Spleen (tissue), 11 donors: ENCODE results near the gene TRIM58. TPM values are rescaled to one million over a fixed set of nuclear protein-coding genes. Genes with fewer than 3 reads are reported as not detected.

Experiments
- DNase-seq: peaks from one replicate; pipeline ENCODE4 v3.0.0-alpha.2; 2020
- H3K27ac ChIP-seq, 8 donors: fragments of 200-600 bp; sonication (generic) in 7 of 8; 1 replicate in 4 of 8; 2 replicates in 4 of 8; pipeline versions ENCODE4 v1.5.0 to v1.8.0; 2016 to 2021; ENCODE audit warnings: inconsistent platforms in 4 of 8, mild to moderate bottlenecking in 4 of 8, moderate library complexity in 1 of 8
- H3K27me3 ChIP-seq, 7 donors: fragments of 200-600 bp; sonication (generic) in 6 of 7; replicated peaks in 1 of 7; 1 replicate in 4 of 7; 2 replicates in 3 of 7; pipeline versions ENCODE4 v1.5.0 to v1.8.0; 2016 to 2021; ENCODE audit warnings: inconsistent platforms in 3 of 7, mild to moderate bottlenecking in 1 of 7
- H3K36me3 ChIP-seq, 6 donors: fragments of 200-600 bp; sonication (generic) in 5 of 6; 1 replicate in 4 of 6; 2 replicates in 2 of 6; pipeline versions ENCODE4 v1.5.0 to v1.8.0; 2016 to 2021; ENCODE audit warnings: inconsistent platforms in 2 of 6
- H3K4me1 ChIP-seq, 6 donors: fragments of 200-600 bp; sonication (generic) in 5 of 6; 1 replicate in 3 of 6; 2 replicates in 3 of 6; pipeline versions ENCODE4 v1.5.0 to v1.8.0; 2016 to 2021; ENCODE audit warnings: inconsistent platforms in 3 of 6
- H3K4me3 ChIP-seq, 8 donors: fragments of 200-600 bp; sonication (generic) in 7 of 8; 1 replicate in 4 of 8; 2 replicates in 4 of 8; pipeline versions ENCODE4 v1.5.0 to v1.8.0; 2016 to 2021; ENCODE audit warnings: inconsistent platforms in 4 of 8, mild to moderate bottlenecking in 4 of 8, moderate library complexity in 2 of 8
- H3K9me3 ChIP-seq, 8 donors: fragments of 200-600 bp; sonication (generic) in 7 of 8; 1 replicate in 4 of 8; 2 replicates in 4 of 8; pipeline versions ENCODE4 v1.5.0 to v1.8.0; 2016 to 2021; ENCODE audit warnings: inconsistent platforms in 4 of 8
- POLR2A ChIP-seq, 3 donors: fragments of 450-650 bp; IDR thresholded peaks; one replicate each; pipeline ENCODE4 v1.5.1; 2017; ENCODE audit warnings: antibody characterized with exemption in 3 of 3, mild to moderate bottlenecking in 1 of 3
- POLR2AphosphoS5 ChIP-seq, 3 donors: sonication (generic); formaldehyde crosslinking; IDR thresholded peaks; one replicate each; pipeline ENCODE4 v1.5.1; 2017; ENCODE audit warnings: antibody characterized with exemption in 3 of 3
- WGBS, 5 donors: extraction: QIAGEN DNeasy Blood & Tissue Kit in 3 of 5; methylation state at CpG; one replicate each; pipeline versions ENCODE4 v1.1.5 to v1.1.7; 2013 to 2018; 5-methylcytosine and 5-hydroxymethylcytosine counted together
- intact Hi-C: fragments of 100-400 bp; cut with DNase I; formaldehyde crosslinking; loops from one replicate; pipeline ENCODE4 v1.15.0; 2023; ENCODE audit warnings: low total_unique reads
- polyA plus RNA-seq, 3 donors: library from polyadenylated mRNA; stranded (reverse); fragments of 200-250 nt; gene quantifications; one replicate each; pipeline ENCODE4 v1.2.1, GENCODE V29; 2013
- total RNA-seq, 7 donors: library from RNA; depleted of rRNA in 3 of 7; stranded (reverse); fragments of >200 nt in 3 of 7; fragmentation: NEBNext Ultra II Directional in 4 of 7; extraction: Animal tissue kit (Norgen Biotek cat#: 25700) in 4 of 7; gene quantifications; one replicate each; pipeline versions ENCODE4 v1.1.0 to v1.2.1, GENCODE V29; 2016 to 2021
- TF ChIP-seq, protein P1 (sequence below), 11 experiments: fragments of 200-600 bp in 7 of 11; fragments of 450-650 bp in 4 of 11; sonication (generic) in 4 of 11; IDR thresholded peaks in 8 of 11; conservative IDR thresholded peaks in 3 of 11; 1 replicate in 7 of 11; 2 replicates in 4 of 11; pipeline versions ENCODE4 v1.4.0 to v1.8.0; 2016 to 2021; ENCODE audit warnings: antibody characterized with exemption in 11 of 11, inconsistent platforms in 4 of 11, mild to moderate bottlenecking in 1 of 11
- donor health status: healthy with polysubstance abuse.
- donor health status: DM: no; HTN: no; CAD: no; lungs with moderate emphysema.
- donor health status: DM: no; HTN: no; CAD: no.
- donor health status: Bipolar disorder and iron deficiency.
- donor health status: healthy.
- donor health status: DM: no; HTN: no; CAD: no.
- donor health status: DM: yes; HTN: yes; CAD: no.

TRIM58 gene
- total and polyA plus RNA-seq, 10 donors = 0.17 to 68.8 (median 5.8) TPM

DNA sequence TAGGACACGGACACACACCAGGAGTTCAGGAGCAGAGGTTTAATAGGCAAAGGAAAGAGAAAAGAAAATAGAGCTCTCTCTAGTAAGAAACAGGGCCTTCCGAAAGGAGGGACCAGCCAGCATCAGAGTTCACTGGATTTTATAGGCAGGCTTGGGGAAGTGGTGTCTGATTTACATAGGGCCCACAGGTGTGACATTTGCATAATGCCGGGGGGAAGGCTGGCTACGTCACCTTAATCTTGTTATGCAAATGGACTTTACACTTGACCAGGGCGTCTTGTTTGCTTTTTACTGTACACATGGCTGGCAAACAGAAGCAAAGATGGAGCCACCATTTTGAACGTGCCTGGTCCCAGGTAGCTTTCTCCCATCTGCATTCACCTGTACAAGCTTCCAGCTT is 33.0 kb upstream of the TRIM58 start, which contains the start of gene OR14A16:
Gene OR14A16 (minus strand): TSS at position 97 of the 400 bp plus-strand sequence. CDS start 8,390 bp downstream, outside the sequence.
- H3K4me1 ChIP-seq = no peaks in the 10 kb centered on the region
- no peak within 1 kb of the TSS for H3K27ac ChIP-seq
- no peak for TF ChIP-seq POLR2AphosphoS5 (IDR thresholded peaks at IDR 0.05)
- no peak for TF ChIP-seq POLR2A (IDR thresholded peaks at IDR 0.05)
- TF ChIP-seq, protein P1, sequence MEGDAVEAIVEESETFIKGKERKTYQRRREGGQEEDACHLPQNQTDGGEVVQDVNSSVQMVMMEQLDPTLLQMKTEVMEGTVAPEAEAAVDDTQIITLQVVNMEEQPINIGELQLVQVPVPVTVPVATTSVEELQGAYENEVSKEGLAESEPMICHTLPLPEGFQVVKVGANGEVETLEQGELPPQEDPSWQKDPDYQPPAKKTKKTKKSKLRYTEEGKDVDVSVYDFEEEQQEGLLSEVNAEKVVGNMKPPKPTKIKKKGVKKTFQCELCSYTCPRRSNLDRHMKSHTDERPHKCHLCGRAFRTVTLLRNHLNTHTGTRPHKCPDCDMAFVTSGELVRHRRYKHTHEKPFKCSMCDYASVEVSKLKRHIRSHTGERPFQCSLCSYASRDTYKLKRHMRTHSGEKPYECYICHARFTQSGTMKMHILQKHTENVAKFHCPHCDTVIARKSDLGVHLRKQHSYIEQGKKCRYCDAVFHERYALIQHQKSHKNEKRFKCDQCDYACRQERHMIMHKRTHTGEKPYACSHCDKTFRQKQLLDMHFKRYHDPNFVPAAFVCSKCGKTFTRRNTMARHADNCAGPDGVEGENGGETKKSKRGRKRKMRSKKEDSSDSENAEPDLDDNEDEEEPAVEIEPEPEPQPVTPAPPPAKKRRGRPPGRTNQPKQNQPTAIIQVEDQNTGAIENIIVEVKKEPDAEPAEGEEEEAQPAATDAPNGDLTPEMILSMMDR (IDR thresholded peaks at IDR 0.05 in 8 of 11, conservative IDR thresholded peaks at IDR 0.05 in 3 of 11) = no peak
- H3K9me3 ChIP-seq = no peaks in the 10 kb centered on the region
- WGBS, 5 donors = 57 to 80% (median 75%) methylated on average over 6 of the region's 6 CpGs
- H3K36me3 ChIP-seq = no peaks in the 10 kb centered on the region
- intact Hi-C loops = no loop called here
- no peaks in the 10 kb centered on the region for H3K27me3 ChIP-seq
- no peak for DNase-seq
- no peak within 1 kb of the TSS for H3K4me3 ChIP-seq

DNA sequence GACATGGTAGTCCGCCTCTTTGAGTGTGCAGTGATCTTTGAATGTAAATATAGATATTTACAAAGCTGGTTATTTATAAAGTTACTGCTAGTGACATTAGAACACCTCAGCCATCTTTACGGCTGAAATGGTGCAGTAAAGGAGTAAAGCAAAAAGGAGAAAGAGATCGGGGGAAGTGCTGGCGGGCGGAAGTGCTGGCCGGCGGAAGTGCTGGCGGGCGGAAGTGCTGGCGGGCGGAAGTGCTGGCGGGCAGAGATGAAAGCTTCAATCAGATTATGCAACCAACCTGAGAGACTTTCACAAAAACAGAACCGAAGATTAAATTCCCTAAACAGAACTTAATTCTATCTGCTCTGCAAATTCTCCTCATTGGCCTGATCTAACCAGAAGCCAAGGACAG is 31.6 kb upstream of the TRIM58 start:
- Histone ChIP-seq H3K4me3 (no peak overlapping the region), H3K4me1 (no peaks in the 10 kb centered on the region), H3K36me3 (no peaks in the 10 kb centered on the region), H3K9me3 (no peaks in the 10 kb centered on the region), H3K27ac (no peak overlapping the region), H3K27me3 (no peaks in the 10 kb centered on the region)
- DNase-seq = no peak
- intact Hi-C loops = no loop called here
- WGBS, 5 donors = 80 to 95% (median 84%) methylated on average over 12 to 13 of the region's 13 CpGs
- TF ChIP-seq, protein P1 (IDR thresholded peaks at IDR 0.05 in 8 of 11, conservative IDR thresholded peaks at IDR 0.05 in 3 of 11) = no peak
- TF ChIP-seq POLR2AphosphoS5 (IDR thresholded peaks at IDR 0.05) (no peak), POLR2A (IDR thresholded peaks at IDR 0.05) (no peak)

DNA sequence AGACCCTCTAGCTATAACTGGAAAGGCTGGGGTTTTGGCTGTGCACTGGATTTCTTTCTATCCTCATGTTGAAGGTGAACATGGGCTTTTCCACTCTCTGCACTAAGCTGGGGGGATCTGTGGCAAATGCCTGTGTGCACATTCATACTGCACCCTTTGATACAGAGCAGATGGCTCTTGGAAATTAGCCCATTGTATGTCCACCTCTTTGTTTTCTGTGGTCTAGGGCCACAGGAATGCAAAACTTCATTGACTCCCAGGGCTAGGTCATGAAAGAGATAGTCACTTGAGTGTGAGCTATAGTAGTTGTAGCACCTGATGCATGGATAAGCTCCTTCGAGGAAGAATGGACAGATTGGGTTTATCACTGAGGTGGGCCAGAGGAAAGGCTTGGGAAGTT is 27.3 kb upstream of the TRIM58 start:
- no peak for DNase-seq
- H3K4me1 ChIP-seq = no peaks in the 10 kb centered on the region
- H3K4me3 ChIP-seq = no peak overlapping the region
- H3K27ac ChIP-seq = no peak overlapping the region
- H3K9me3 ChIP-seq = no peaks in the 10 kb centered on the region
- WGBS, 5 donors = 0 to 78% (median 24%) methylated on average over 1 of the region's 1 CpG
- no peaks in the 10 kb centered on the region for H3K27me3 ChIP-seq
- H3K36me3 ChIP-seq = no peaks in the 10 kb centered on the region
- intact Hi-C loops = no loop called here
- no peak for TF ChIP-seq POLR2AphosphoS5 (IDR thresholded peaks at IDR 0.05)
- TF ChIP-seq POLR2A (IDR thresholded peaks at IDR 0.05) = no peak
- TF ChIP-seq, protein P1 (IDR thresholded peaks at IDR 0.05 in 8 of 11, conservative IDR thresholded peaks at IDR 0.05 in 3 of 11) = no peak

DNA sequence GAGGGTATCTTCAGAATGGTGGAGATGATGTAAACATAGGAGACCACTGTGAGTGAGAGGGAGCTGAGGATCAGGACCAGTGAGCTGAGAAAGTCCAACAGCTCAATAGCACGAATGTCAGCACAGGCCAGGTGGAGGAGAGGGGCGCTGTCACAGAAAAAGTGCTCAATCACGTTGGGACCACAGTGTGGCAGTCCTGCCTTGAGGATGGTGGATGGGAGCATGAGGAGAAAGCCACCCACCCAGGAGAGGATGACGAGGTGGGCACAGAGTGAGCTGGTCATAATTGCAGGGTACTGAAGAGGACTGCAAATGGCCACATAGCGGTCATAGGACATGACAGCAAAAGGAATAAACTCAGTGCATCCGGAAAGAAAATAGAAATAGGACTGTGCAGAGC is 23.4 kb upstream of the TRIM58 start:
- Histone ChIP-seq H3K36me3 (no peaks in the 10 kb centered on the region), H3K27ac (no peak overlapping the region), H3K9me3 (no peaks in the 10 kb centered on the region), H3K27me3 (no peaks in the 10 kb centered on the region), H3K4me3 (no peak overlapping the region), H3K4me1 (no peaks in the 10 kb centered on the region)
- intact Hi-C loops = no loop called here
- TF ChIP-seq POLR2AphosphoS5 (IDR thresholded peaks at IDR 0.05) (no peak), POLR2A (IDR thresholded peaks at IDR 0.05) (no peak)
- TF ChIP-seq, protein P1 (IDR thresholded peaks at IDR 0.05 in 8 of 11, conservative IDR thresholded peaks at IDR 0.05 in 3 of 11) = no peak
- no peak for DNase-seq
- 70 to 85% (median 75%) methylated on average over 6 of the region's 6 CpGs for WGBS, 5 donors
